BLaER1 treated with 17β-estradiol and CSF1 and Interleukin-3, amounts not matched to agents 10 nM and 100 nM (cell line): ENCODE results near the gene MOB3C.
"Not testable (repeated sequence)": the region's sequence is repeated elsewhere in the genome, so short reads cannot be mapped to it uniquely, and the experiment has no call there.

Experiments
- H3K27ac ChIP-seq, 11 experiments: shearing (Covaris generic); formaldehyde crosslinking; 2 replicates each; pipeline ENCODE4 v1.8.1; 2022
- H3K27me3 ChIP-seq, 11 experiments: shearing (Covaris generic); formaldehyde crosslinking; 2 replicates each; pipeline ENCODE4 v1.8.1; 2022
- H3K36me3 ChIP-seq, 11 experiments: shearing (Covaris generic); formaldehyde crosslinking; 2 replicates each; pipeline ENCODE4 v1.8.1; 2022
- H3K4me1 ChIP-seq, 10 experiments: shearing (Covaris generic); formaldehyde crosslinking; 2 replicates each; pipeline ENCODE4 v1.8.1; 2022
- H3K4me2 ChIP-seq, 11 experiments: shearing (Covaris generic); formaldehyde crosslinking; 2 replicates each; pipeline ENCODE4 v1.8.1; 2022
- H3K4me3 ChIP-seq, 10 experiments: shearing (Covaris generic); formaldehyde crosslinking; 2 replicates each; pipeline ENCODE4 v1.8.1; 2022
- H3K9ac ChIP-seq, 11 experiments: shearing (Covaris generic); formaldehyde crosslinking; 2 replicates each; pipeline ENCODE4 v1.8.1; 2022
- H3K9me3 ChIP-seq, 11 experiments: shearing (Covaris generic); formaldehyde crosslinking; replicated peaks in 1 of 11; 2 replicates each; pipeline ENCODE4 v1.8.1; 2022
- H4K20me1 ChIP-seq, 11 experiments: shearing (Covaris generic); formaldehyde crosslinking; 2 replicates each; pipeline ENCODE4 v1.8.1; 2022
- Cebpa-rat ChIP-seq, 11 experiments: shearing (Covaris generic); IDR thresholded peaks; 2 replicates each; pipeline ENCODE4 v1.8.1; 2022

Gene MOB3C

GRCh38 chr1:46616277-46617107, at the start of gene MOB3C:
TSS of gene MOB3C (minus strand) at chr1:46616811. CDS start at chr1:46613321, 3,490 bp downstream.
- H4K20me1 ChIP-seq: peaks cover 0 to 33% (median 5%) of the 10 kb centered on the region in 11 experiments; a peak in 9 of 22 replicates
- H3K36me3 ChIP-seq: peaks cover 0 to 16% (median 8%) of the 10 kb centered on the region in 11 experiments; a peak in 15 of 22 replicates
- H3K4me3 ChIP-seq: peak within 1 kb of the TSS; percentile 68 to 88 (median 78)
- peak within 1 kb of the TSS; percentile 84 to 99 (median 96) for H3K4me2 ChIP-seq
- TF ChIP-seq Cebpa-rat (IDR thresholded peaks at IDR 0.05): no peak
- H3K4me1 ChIP-seq: peaks cover 86 to 96% (median 93%) of the 10 kb centered on the region in 10 experiments
- no peaks in the 10 kb centered on the region for H3K9me3 ChIP-seq
- H3K27ac ChIP-seq: peak within 1 kb of the TSS; percentile 78 to 90 (median 83)
- H3K27me3 ChIP-seq: no peaks in the 10 kb centered on the region
- peak within 1 kb of the TSS; percentile 79 to 95 (median 87) for H3K9ac ChIP-seq

GRCh38 chr1:46665983-46666382, 49.4 kb upstream of the MOB3C start:
- Histone ChIP-seq H3K4me2 (peak overlapping the region in 3 of 11 experiments; percentile 10 to 95 (median 92); a peak in 3 of 22 replicates), H4K20me1 (peaks cover 0 to 10% (median 0%) of the 10 kb centered on the region in 11 experiments; a peak in 2 of 22 replicates), H3K36me3 (peaks cover 18 to 41% (median 29%) of the 10 kb centered on the region in 11 experiments), H3K9me3 (peaks cover 0 to 4% (median 0%) of the 10 kb centered on the region in 11 experiments; a peak in 1 of 22 replicates), H3K9ac (no peak overlapping the region), H3K27ac (no peak overlapping the region), H3K4me1 (peaks cover 10 to 26% (median 18%) of the 10 kb centered on the region in 10 experiments), H3K4me3 (no peak overlapping the region), H3K27me3 (no peaks in the 10 kb centered on the region)
- TF ChIP-seq Cebpa-rat (IDR thresholded peaks at IDR 0.05): no peak

- not testable (repeated sequence) for H3K9me3 ChIP-seq, H4K20me1 ChIP-seq, H3K9ac ChIP-seq, H3K27ac ChIP-seq, H3K4me2 ChIP-seq, H3K4me3 ChIP-seq, H3K27me3 ChIP-seq
- H3K36me3 ChIP-seq: peaks cover 32 to 72% (median 45%) of the 10 kb centered on the region in 11 experiments
- H3K4me1 ChIP-seq: peaks cover 10 to 20% (median 14%) of the 10 kb centered on the region in 10 experiments
Measured at GRCh38 chr1:46662919-46663318, 46.3 kb upstream of the MOB3C start.

GRCh38 chr1:46660116-46660515, 43.5 kb upstream of the MOB3C start:
- H3K9ac ChIP-seq, H4K20me1 ChIP-seq, H3K9me3 ChIP-seq, H3K4me2 ChIP-seq, H3K27me3 ChIP-seq, H3K4me3 ChIP-seq, H3K4me1 ChIP-seq, H3K27ac ChIP-seq: not testable (repeated sequence)
- peaks cover 53 to 89% (median 69%) of the 10 kb centered on the region in 11 experiments for H3K36me3 ChIP-seq

- Histone ChIP-seq H3K27me3 (no peaks in the 10 kb centered on the region), H4K20me1 (no peaks in the 10 kb centered on the region), H3K4me2 (no peak overlapping the region), H3K9me3 (peaks cover 0 to 15% (median 9%) of the 10 kb centered on the region in 11 experiments; a peak in 15 of 22 replicates), H3K4me3 (no peak overlapping the region), H3K27ac (no peak overlapping the region), H3K9ac (no peak overlapping the region), H3K36me3 (peaks cover 52 to 89% (median 68%) of the 10 kb centered on the region in 11 experiments), H3K4me1 (no peaks in the 10 kb centered on the region)
- no peak for TF ChIP-seq Cebpa-rat (IDR thresholded peaks at IDR 0.05)
Measured at GRCh38 chr1:46659307-46659870, 42.8 kb upstream of the MOB3C start.

GRCh38 chr1:46657775-46658174, 41.2 kb upstream of the MOB3C start:
- Histone ChIP-seq H3K9me3 (peaks cover 0 to 15% (median 9%) of the 10 kb centered on the region in 11 experiments; a peak in 14 of 22 replicates), H3K27me3 (no peaks in the 10 kb centered on the region), H4K20me1 (no peaks in the 10 kb centered on the region), H3K4me3 (no peak overlapping the region), H3K36me3 (peaks cover 46 to 92% (median 68%) of the 10 kb centered on the region in 11 experiments), H3K4me1 (no peaks in the 10 kb centered on the region), H3K4me2 (no peak overlapping the region), H3K9ac (no peak overlapping the region), H3K27ac (no peak overlapping the region)
- TF ChIP-seq Cebpa-rat (IDR thresholded peaks at IDR 0.05): no peak

GRCh38 chr1:46656643-46657042, 40.0 kb upstream of the MOB3C start:
- Histone ChIP-seq H3K4me2 (no peak overlapping the region), H3K36me3 (peaks cover 51 to 98% (median 76%) of the 10 kb centered on the region in 11 experiments), H3K4me1 (no peaks in the 10 kb centered on the region), H3K27ac (no peak overlapping the region), H3K9ac (no peak overlapping the region), H3K9me3 (peaks cover 0 to 15% (median 9%) of the 10 kb centered on the region in 11 experiments; a peak in 14 of 22 replicates), H3K4me3 (no peak overlapping the region), H3K27me3 (no peaks in the 10 kb centered on the region), H4K20me1 (no peaks in the 10 kb centered on the region)
- TF ChIP-seq Cebpa-rat (IDR thresholded peaks at IDR 0.05): no peak

- Histone ChIP-seq H3K36me3 (peaks cover 51 to 92% (median 73%) of the 10 kb centered on the region in 11 experiments), H3K27ac (no peak overlapping the region), H4K20me1 (no peaks in the 10 kb centered on the region), H3K9me3 (peaks cover 0 to 15% (median 9%) of the 10 kb centered on the region in 11 experiments; a peak in 14 of 22 replicates), H3K9ac (no peak overlapping the region), H3K27me3 (no peaks in the 10 kb centered on the region), H3K4me1 (no peaks in the 10 kb centered on the region), H3K4me3 (no peak overlapping the region), H3K4me2 (no peak overlapping the region)
- TF ChIP-seq Cebpa-rat (IDR thresholded peaks at IDR 0.05): peak in 1 of 11 experiments; percentile 38; a peak in 1 of 22 replicates
Measured at GRCh38 chr1:46655848-46656247, 39.2 kb upstream of the MOB3C start.

- not testable (repeated sequence) for H3K4me1 ChIP-seq, H3K27me3 ChIP-seq, H3K9ac ChIP-seq, H4K20me1 ChIP-seq, H3K4me2 ChIP-seq, H3K27ac ChIP-seq, H3K4me3 ChIP-seq
- H3K9me3 ChIP-seq: peaks cover 11 to 26% (median 19%) of the 10 kb centered on the region in 11 experiments
- peaks cover 62 to 92% (median 81%) of the 10 kb centered on the region in 11 experiments for H3K36me3 ChIP-seq
Measured at GRCh38 chr1:46654698-46655097, 38.1 kb upstream of the MOB3C start.
